ENCODE data around the gene EEFSEC. TPM values are rescaled to one million over a fixed set of nuclear protein-coding genes. Genes with fewer than 3 reads are reported as not detected.

EEFSEC gene
- total and polyA plus RNA-seq, 2 experiments from 2014 or later, result 10.1 to 16.2 TPM

- Mint-ChIP-seq H3K36me3 (ENCODE audit: low read depth) (no peaks in the 10 kb centered on the region), H3K9me3 (no peaks in the 10 kb centered on the region), H3K4me3 (no peak overlapping the region), H3K4me1 (peaks cover 24% of the 10 kb centered on the region), H3K27ac (no peak overlapping the region), H3K27me3 (ENCODE audit: insufficient read depth, low read depth, poor library complexity) (peaks cover under 1% of the 10 kb centered on the region)
- Histone ChIP-seq H3K27me3 (ENCODE audit: insufficient read depth) (no peaks in the 10 kb centered on the region), H3K36me3 (ENCODE audit: insufficient read depth) (no peaks in the 10 kb centered on the region), H3K4me2 (no peak overlapping the region), H2AFZ (no peak overlapping the region), H3K27ac (ENCODE audit: low read depth) (no peak overlapping the region), H3K79me2 (replicated peaks; ENCODE audit: insufficient read depth) (0 out of 2 replicates have a peak, but pooled peaks cover 4% of the 10 kb centered on the region), H3K4me3 (no peak overlapping the region), H3K4me1 (ENCODE audit: insufficient read depth) (peaks cover 19% of the 10 kb centered on the region), H3F3A (replicated peaks; ENCODE audit: low read depth) (no peaks in the 10 kb centered on the region), H3K9me2 (ENCODE audit: insufficient read depth) (no peaks in the 10 kb centered on the region), H4K20me1 (replicated peaks; ENCODE audit: insufficient read depth) (peaks cover 6% of the 10 kb centered on the region)
- DNase-seq (ENCODE audit: low spot score) (no peak), ATAC-seq (no peak)
- TF ChIP-seq EZH2phosphoT487 (IDR thresholded peaks at IDR 0.05; ENCODE audit: unreplicated experiment) (no peak), EZH2 (IDR thresholded peaks at IDR 0.05; ENCODE audit: low read depth, unreplicated experiment) (no peak), JUNB (IDR thresholded peaks at IDR 0.05; ENCODE audit: unreplicated experiment) (no peak), ETS1 (IDR thresholded peaks at IDR 0.05) (no peak), ZNF331 (CRISPR knock-in tag; IDR thresholded peaks at IDR 0.05; ENCODE audit: low read depth) (no peak)
Measured at GRCh38 chr3:128190501-128190900, 37.2 kb downstream of the EEFSEC start.

GRCh38 chr3:128192131-128192530 is 38.9 kb downstream of the EEFSEC start:
- Histone ChIP-seq H3K27ac (ENCODE audit: low read depth) (no peak overlapping the region), H3K4me1 (ENCODE audit: insufficient read depth) (peaks cover 26% of the 10 kb centered on the region), H4K20me1 (replicated peaks; ENCODE audit: insufficient read depth) (peaks cover 9% of the 10 kb centered on the region), H3K79me2 (replicated peaks; ENCODE audit: insufficient read depth) (0 out of 2 replicates have a peak, but pooled peaks cover 4% of the 10 kb centered on the region), H3K36me3 (ENCODE audit: insufficient read depth) (no peaks in the 10 kb centered on the region), H3K9me2 (ENCODE audit: insufficient read depth) (no peaks in the 10 kb centered on the region), H3K4me3 (no peak overlapping the region), H3K27me3 (ENCODE audit: insufficient read depth) (no peaks in the 10 kb centered on the region), H2AFZ (no peak overlapping the region), H3F3A (replicated peaks; ENCODE audit: low read depth) (no peaks in the 10 kb centered on the region), H3K4me2 (no peak overlapping the region)
- no peak for ATAC-seq
- H3K36me3 Mint-ChIP-seq (ENCODE audit: low read depth), result no peaks in the 10 kb centered on the region
- no peaks in the 10 kb centered on the region for H3K27me3 Mint-ChIP-seq (ENCODE audit: insufficient read depth, low read depth, poor library complexity)
- no peak for DNase-seq (ENCODE audit: low spot score)
- H3K4me1 Mint-ChIP-seq, result peaks cover 33% of the 10 kb centered on the region
- H3K4me3 Mint-ChIP-seq, result no peak overlapping the region
- H3K9me3 Mint-ChIP-seq, result no peaks in the 10 kb centered on the region
- H3K27ac Mint-ChIP-seq, result no peak overlapping the region
- TF ChIP-seq EZH2phosphoT487 (IDR thresholded peaks at IDR 0.05; ENCODE audit: unreplicated experiment), result no peak
- no peak for TF ChIP-seq CREB1 (CRISPR knock-in tag; IDR thresholded peaks at IDR 0.05; ENCODE audit: low read depth)
- TF ChIP-seq ZNF462 (CRISPR knock-in tag; IDR thresholded peaks at IDR 0.05), result no peak
- no peak for TF ChIP-seq NANOG (IDR thresholded peaks at IDR 0.05; ENCODE audit: borderline replicate concordance)
- TF ChIP-seq CTCF (conservative IDR thresholded peaks at IDR 0.05; ENCODE audit: low read depth in 2 of 2), result no peak
- no peak for TF ChIP-seq POLR2AphosphoS5 (IDR thresholded peaks at IDR 0.05; ENCODE audit: low read depth)
- TF ChIP-seq ZNF114 (CRISPR knock-in tag; IDR thresholded peaks at IDR 0.05), result no peak
